H1 (cell line): ENCODE results near the gene REPS1. TPM values are rescaled to one million over a fixed set of nuclear protein-coding genes. Genes with fewer than 3 reads are reported as not detected.
A peak's percentile ranks its signal among the peaks of the same experiment; 100 is the strongest.

Experiments
- CTCF ChIP-seq, 3 experiments: IDR thresholded peaks; 1 replicate in 2 of 3; 2 replicates in 1 of 3; pipeline versions ENCODE4 v1.5.1 to v1.6.1; 2011; ENCODE audit warnings: low read length in 3 of 3, mild to moderate bottlenecking in 3 of 3, inconsistent platforms in 2 of 3, low read depth in 1 of 3, moderate library complexity in 1 of 3; ENCODE audit not compliant: insufficient read depth in 1 of 3; ENCODE audit errors: control extremely low read depth in 1 of 3
- EGR1 ChIP-seq: IDR thresholded peaks from 2 replicates; pipeline ENCODE4 v1.6.1; 2011; ENCODE audit warnings: low read depth, low read length, borderline replicate concordance
- EP300 ChIP-seq, 2 experiments: IDR thresholded peaks; 1 replicate in 1 of 2; 2 replicates in 1 of 2; pipeline ENCODE4 v1.6.1; 2011 to 2012; ENCODE audit warnings: low read depth in 2 of 2, low read length in 2 of 2, mild to moderate bottlenecking in 2 of 2, borderline replicate concordance in 1 of 2, inconsistent platforms in 1 of 2, moderate library complexity in 1 of 2
- HDAC6 ChIP-seq: IDR thresholded peaks from one replicate; pipeline ENCODE4 v1.7.1; 2012; ENCODE audit warnings: low read depth, mild to moderate bottlenecking, inconsistent platforms, low read length, moderate library complexity
- JUND ChIP-seq: IDR thresholded peaks from 2 replicates; pipeline ENCODE4 v1.6.1; 2011; ENCODE audit warnings: mild to moderate bottlenecking, improper control_type of control experiment, low read length
- KDM4A ChIP-seq: IDR thresholded peaks from one replicate; pipeline ENCODE4 v1.7.1; 2012; ENCODE audit warnings: low read depth, mild to moderate bottlenecking, moderate library complexity, low read length, inconsistent platforms; ENCODE audit not compliant: severe bottlenecking
- RBBP5 ChIP-seq: IDR thresholded peaks from 2 replicates; pipeline ENCODE4 v1.7.1; 2012; ENCODE audit warnings: low read depth, mild to moderate bottlenecking, inconsistent platforms, low read length, moderate library complexity, borderline replicate concordance
- RNF2 ChIP-seq: fragments of 200-900, 300-1000 bp; sonication (generic); IDR thresholded peaks from 2 replicates; pipeline ENCODE4 v1.7.1; 2016; ENCODE audit warnings: borderline replicate concordance, low read depth, mild to moderate bottlenecking, antibody characterized with exemption, low read length; ENCODE audit not compliant: poor library complexity, severe bottlenecking; ENCODE audit errors: missing control alignments
- RXRA ChIP-seq: IDR thresholded peaks from 2 replicates; pipeline ENCODE4 v1.6.1; 2011; ENCODE audit warnings: low read depth, mild to moderate bottlenecking, low read length, moderate library complexity; ENCODE audit not compliant: insufficient read depth
- SAP30 ChIP-seq: fragments of 300-600 bp; sonication (generic); IDR thresholded peaks from 2 replicates; pipeline ENCODE4 v1.7.1; 2012; ENCODE audit warnings: low read length, moderate library complexity, mild to moderate bottlenecking, inconsistent platforms; ENCODE audit not compliant: insufficient read depth, insufficient replicate concordance
- TBP ChIP-seq: IDR thresholded peaks from 2 replicates; pipeline ENCODE4 v1.6.1; 2011; ENCODE audit warnings: low read depth, low read length, improper control_type of control experiment
- ZNF274 ChIP-seq: IDR thresholded peaks from 2 replicates; pipeline ENCODE4 v1.7.0; 2012; ENCODE audit warnings: low read length, borderline replicate concordance; ENCODE audit errors: extremely low read depth
- polyA plus RNA-seq, 7 experiments: library from polyadenylated mRNA; depleted of rRNA in 3 of 7; stranded (reverse) in 5 of 7; unstranded in 2 of 7; fragments of >200 nt in 5 of 7; fragments of 200-250 nt in 2 of 7; gene quantifications; 1 replicate in 5 of 7; 2 replicates in 1 of 7; 4 replicates in 1 of 7; pipeline versions ENCODE4 v1.2.1 to v1.2.3, GENCODE V29; 2011 to 2013; ENCODE audit warnings: missing spikeins in 2 of 7, mixed read lengths in 2 of 7
- total RNA-seq: library from RNA; stranded (reverse); fragmentation: NEBNext Ultra II Directional; extraction: Animal tissue kit (Norgen Biotek cat#: 25700); gene quantifications from 2 replicates; pipeline ENCODE4 v1.2.1, GENCODE V29; 2021
- TF ChIP-seq, protein P1 (sequence below): IDR thresholded peaks from 2 replicates; pipeline ENCODE4 v1.6.1; 2012; ENCODE audit warnings: inconsistent platforms
- TF ChIP-seq, protein P2 (sequence below): IDR thresholded peaks from 2 replicates; pipeline ENCODE4 v1.6.1; 2011; ENCODE audit warnings: low read depth, mild to moderate bottlenecking, low read length; ENCODE audit not compliant: insufficient read depth

Gene REPS1
- total and polyA plus RNA-seq, 2 of the 8 experiments (the other 6 are each of a cell fraction or from before 2014, with no cell fraction given): 52.1 to 68.9 TPM

GRCh38 chr6:139028658-139029469 is 40.8 kb upstream of the REPS1 start, which contains the start of gene ABRACL (continued):
- peak; percentile 74 for TF ChIP-seq SAP30
- TF ChIP-seq KDM4A: peak; percentile 66
- TF ChIP-seq, protein P1, sequence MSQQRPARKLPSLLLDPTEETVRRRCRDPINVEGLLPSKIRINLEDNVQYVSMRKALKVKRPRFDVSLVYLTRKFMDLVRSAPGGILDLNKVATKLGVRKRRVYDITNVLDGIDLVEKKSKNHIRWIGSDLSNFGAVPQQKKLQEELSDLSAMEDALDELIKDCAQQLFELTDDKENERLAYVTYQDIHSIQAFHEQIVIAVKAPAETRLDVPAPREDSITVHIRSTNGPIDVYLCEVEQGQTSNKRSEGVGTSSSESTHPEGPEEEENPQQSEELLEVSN: peak; percentile 14; the same call in 1 of the 2 replicates
- TF ChIP-seq JUND: no peak; the same call in 1 of the 2 replicates
- no peak for TF ChIP-seq RNF2
- TF ChIP-seq CTCF (IDR thresholded peaks at IDR 0.05; ENCODE audit: control extremely low read depth in 1 of 3, insufficient read depth in 1 of 3, low read depth in 1 of 3, low read length in 3 of 3): no peak
- TF ChIP-seq RXRA: no peak
- TF ChIP-seq RBBP5: peak; percentile 84
- TF ChIP-seq, protein P2, sequence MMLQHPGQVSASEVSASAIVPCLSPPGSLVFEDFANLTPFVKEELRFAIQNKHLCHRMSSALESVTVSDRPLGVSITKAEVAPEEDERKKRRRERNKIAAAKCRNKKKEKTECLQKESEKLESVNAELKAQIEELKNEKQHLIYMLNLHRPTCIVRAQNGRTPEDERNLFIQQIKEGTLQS: 0 out of 2 replicates have a peak, but pooled peaks have one; percentile 9
- no peak for TF ChIP-seq EP300 (IDR thresholded peaks at IDR 0.05; ENCODE audit: borderline replicate concordance in 1 of 2, low read depth in 2 of 2, low read length in 2 of 2)
- TF ChIP-seq ZNF274: no peak
- TF ChIP-seq HDAC6: no peak
- TF ChIP-seq TBP: no peak; the same call in 1 of the 2 replicates
- peak; percentile 59 for TF ChIP-seq EGR1
